Stimulated activated CD4-positive, alpha-beta T cell treated with anti-CD3 and anti-CD28 coated beads, Interleukin-1b, Interleukin-23, amount 100 ng/mL, for 24 hours (primary cell): ENCODE data around the gene GFOD1.

Source experiments
- DNase-seq, 4 experiments: peaks; one replicate each; pipeline ENCODE4 v3.0.0-alpha.2; 2020; ENCODE audit warnings: low read depth in 4 of 4, low spot score in 1 of 4

GFOD1 gene

GRCh38 chr6:13486679-13487121 is 700 bp downstream of the GFOD1 start:
- peak in 3 of 4 experiments; percentile 36 to 57 (median 48) for DNase-seq

GRCh38 chr6:13485923-13486562 is 1.4 kb downstream of the GFOD1 start:
- DNase-seq = peak in 2 of 4 experiments; percentile 9 to 21

DNA sequence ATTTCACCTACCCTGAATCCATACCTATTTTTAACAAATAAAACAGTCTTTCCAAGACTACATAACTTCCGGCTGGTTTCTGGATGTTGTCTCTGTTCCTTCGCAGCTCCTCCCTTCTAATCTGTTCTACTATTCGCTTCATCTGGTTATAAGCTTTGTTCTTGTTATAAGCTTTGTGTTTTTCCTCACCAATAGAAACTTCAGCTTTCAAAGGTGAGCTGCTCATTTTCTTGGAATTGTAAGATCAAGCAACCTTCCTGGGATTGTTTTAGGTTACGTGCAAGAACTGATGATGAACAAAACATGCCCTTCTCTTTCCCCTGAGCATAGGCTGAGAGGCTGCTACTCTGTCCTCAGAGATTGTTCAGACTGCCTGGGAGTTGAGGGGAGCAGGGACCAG is 2.1 kb downstream of the GFOD1 start:
- no peak for DNase-seq

DNA sequence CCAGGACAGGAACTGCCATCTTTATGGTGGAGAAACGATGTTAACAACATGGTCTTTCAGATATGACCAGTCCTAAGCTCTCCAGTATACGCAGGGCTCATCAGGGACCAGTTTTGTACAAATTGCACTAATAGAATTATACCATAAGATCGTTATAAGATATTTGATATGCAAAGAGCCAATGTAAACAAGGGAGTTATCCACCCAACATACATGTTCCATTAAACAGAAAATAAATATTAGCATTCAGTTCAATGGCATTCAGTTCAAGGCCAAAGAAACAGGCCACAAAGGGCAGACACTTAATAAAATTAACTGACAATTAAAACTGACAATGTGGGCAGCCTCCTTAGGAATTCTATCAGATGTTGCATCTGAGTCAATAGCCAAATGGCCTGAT is 2.6 kb downstream of the GFOD1 start:
- no peak for DNase-seq

GRCh38 chr6:13484138-13484708 is 3.2 kb downstream of the GFOD1 start:
- no peak for DNase-seq

- DNase-seq = no peak
These were observed 6.5 kb downstream of the GFOD1 start for GRCh38 chr6:13480631-13481501.

DNA sequence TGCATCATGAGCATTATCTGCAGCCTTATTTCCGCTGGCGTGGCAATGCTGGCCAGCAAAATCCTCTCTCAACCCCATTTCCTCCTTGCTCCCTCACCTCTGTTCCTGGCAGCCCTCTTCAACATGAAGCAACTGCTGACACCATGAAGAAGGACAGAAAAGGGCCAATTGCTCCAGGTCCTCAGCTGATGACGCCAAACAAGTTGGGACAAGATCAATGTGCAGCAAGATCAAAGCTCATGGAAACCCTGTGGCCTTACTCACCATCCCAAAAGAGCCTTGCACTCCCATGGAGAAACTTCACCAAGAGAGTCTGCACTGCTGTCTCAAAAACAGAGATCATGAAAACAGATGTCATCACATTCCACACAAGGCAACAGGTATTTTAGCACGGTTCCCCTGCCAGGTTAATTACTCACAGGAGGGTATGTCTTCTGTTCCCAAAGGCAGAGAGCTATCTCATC is 7.4 kb downstream of the GFOD1 start:
- DNase-seq = no peak

- DNase-seq = no peak
These were observed 8.1 kb downstream of the GFOD1 start for GRCh38 chr6:13479206-13479800.

- DNase-seq = no peak
These were observed 8.9 kb downstream of the GFOD1 start for GRCh38 chr6:13478525-13478966.

DNA sequence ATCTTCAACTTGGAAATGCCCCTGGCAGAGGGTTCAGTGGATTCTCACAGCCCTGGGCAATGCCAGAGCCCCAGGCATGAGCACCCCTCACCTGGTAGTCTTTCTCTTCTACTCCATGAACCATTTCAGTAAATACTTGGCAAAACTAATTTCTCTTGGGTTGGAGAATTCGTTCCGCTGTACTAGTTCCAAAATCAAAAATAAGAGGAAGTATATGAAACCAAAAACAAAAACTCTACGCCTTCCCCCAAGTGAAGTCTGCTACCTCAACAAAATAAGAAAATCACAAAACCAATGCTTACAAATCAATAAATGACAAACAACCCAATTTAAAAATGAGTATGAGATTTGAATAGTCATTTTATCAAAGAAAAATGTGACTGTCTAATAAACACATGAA is 12.6 kb downstream of the GFOD1 start:
- DNase-seq = no peak

- DNase-seq = no peak
These were observed 13.0 kb downstream of the GFOD1 start for GRCh38 chr6:13474360-13474759.

GRCh38 chr6:13473768-13474165 is 13.6 kb downstream of the GFOD1 start:
- DNase-seq = no peak

GRCh38 chr6:13472976-13473767 is 14.2 kb downstream of the GFOD1 start:
- DNase-seq = no peak

GRCh38 chr6:13472099-13472498 is 15.3 kb downstream of the GFOD1 start:
- DNase-seq = no peak

DNA sequence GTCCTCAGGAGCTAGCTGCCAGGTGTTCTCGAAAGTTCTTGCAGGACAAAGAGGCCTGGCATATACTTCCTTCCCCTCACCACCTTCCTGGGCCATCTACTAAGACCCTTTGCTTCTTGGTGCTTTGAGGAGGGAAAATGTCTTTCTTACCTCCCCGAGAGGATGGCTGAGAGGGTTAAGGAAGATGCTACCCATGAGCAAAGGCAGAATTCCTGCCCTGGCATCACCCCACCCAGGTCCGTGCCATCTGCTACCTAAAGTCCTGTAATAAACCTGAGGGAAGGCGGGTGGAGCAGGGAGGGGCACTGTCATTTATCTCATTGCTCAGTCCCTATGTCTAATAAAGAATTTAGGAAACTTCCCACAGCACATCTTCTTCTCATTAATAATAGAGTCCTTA is 16.2 kb downstream of the GFOD1 start:
- no peak for DNase-seq

DNA sequence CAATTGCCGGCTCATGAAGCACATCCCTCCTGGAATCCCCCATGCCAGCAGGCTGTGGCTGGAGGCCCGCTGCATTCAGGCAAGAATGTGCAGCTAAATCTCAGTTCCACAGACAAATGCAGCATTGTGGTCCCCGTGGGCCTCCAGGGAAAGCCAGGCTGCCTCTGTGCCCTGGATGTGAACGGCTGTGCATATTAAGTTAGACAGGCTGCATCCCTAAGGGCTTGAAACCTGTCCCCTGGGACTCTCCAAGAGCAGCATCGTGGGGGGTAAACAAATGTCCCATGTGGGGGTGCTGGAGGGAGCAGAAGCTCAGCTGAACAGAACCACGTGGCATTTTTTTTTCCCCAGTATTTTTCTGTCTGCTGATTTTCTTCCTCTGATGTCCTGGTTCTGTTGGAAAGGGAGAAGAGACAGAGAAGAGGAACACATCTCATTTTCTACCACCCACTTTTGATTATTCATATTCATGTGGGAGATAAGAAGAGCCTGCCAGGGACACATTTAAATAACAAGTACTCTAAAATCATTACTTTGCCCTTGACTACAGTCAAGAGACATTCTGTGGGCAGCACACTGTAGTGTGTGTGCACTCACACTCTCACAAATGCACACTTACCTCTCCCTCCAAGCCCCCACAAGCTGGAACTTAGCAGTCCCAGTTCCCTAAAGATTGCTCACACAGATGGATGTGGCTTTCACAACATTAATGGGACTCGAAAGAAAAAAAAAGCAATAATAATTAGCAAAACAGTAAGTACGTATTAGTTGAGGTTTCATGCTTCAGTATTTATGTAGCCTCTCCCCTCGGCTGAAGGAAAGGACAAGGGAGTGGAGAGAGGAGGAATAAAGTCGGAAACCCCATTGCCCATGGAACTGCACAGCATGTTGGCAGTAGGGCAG is 16.9 kb downstream of the GFOD1 start:
- no peak for DNase-seq

GRCh38 chr6:13469693-13470092 is 17.7 kb downstream of the GFOD1 start:
- no peak for DNase-seq

DNA sequence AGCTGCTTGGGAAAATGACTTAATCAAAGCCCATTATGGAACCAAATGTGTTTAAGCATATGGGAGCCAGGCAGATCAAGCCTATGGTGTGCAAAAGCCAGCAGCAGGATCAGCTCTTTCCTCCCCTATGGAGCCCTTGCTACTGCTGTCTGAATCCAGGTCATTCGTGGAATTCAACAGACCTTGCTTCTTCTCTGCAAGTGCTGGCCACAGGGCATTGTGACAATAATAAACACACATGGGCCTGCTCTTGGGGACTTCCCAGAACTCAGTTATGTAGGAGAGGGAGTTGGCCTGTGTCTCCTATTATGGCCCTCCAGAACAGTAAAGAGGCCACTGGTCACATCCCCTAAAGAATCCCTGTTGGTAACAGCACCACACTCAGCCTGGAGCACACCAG is 18.6 kb downstream of the GFOD1 start:
- DNase-seq = no peak

- DNase-seq = no peak
These were observed 20.2 kb downstream of the GFOD1 start for GRCh38 chr6:13467216-13467600.
